Naive thymus-derived CD8-positive, alpha-beta T cell (primary cell): Measurements from ENCODE around the gene KLRB1. TPM values are rescaled to one million over a fixed set of nuclear protein-coding genes. Genes with fewer than 3 reads are reported as not detected.
"Not testable (repeated sequence)": the region's sequence is repeated elsewhere in the genome, so short reads cannot be mapped to it uniquely, and the experiment has no call there.

ENCODE experiments used
- ATAC-seq, 2 donors: fragments of 150-1000 bp; cut with Tn5 transposase in 1 of 2; sonication (Bioruptor Pico), chemical (Tn5 transposase) in 1 of 2; 1 replicate in 1 of 2; 2 replicates in 1 of 2; pipeline ENCODE4 v1.10.0; 2021; ENCODE audit warnings: mild to moderate bottlenecking in 2 of 2, moderate library complexity in 2 of 2
- POLR2A ChIA-PET: fragments of 350-600 bp; sonication (Branson Sonifier 250); formaldehyde crosslinking; loops from one replicate; lab custom pipeline; 2021; ENCODE audit warnings: antibody characterized with exemption; lab: Charles Lee
- DNase-seq, 10 donors: peaks; one replicate each; pipeline versions ENCODE4 v3.0.0 to v3.0.0-alpha.2; 2020 to 2022
- H3K27ac Mint-ChIP-seq, 10 donors: one replicate each; pipeline ENCODE4 v1.8.0; 2020 to 2022; ENCODE audit warnings: mild to moderate bottlenecking in 10 of 10, mixed read lengths in 10 of 10, moderate library complexity in 4 of 10, inconsistent platforms in 1 of 10
- H3K27me3 Mint-ChIP-seq, 5 donors: one replicate each; pipeline ENCODE4 v1.8.0; 2021 to 2022; ENCODE audit warnings: mixed read lengths in 5 of 5
- H3K36me3 Mint-ChIP-seq, 3 donors: one replicate each; pipeline ENCODE4 v1.8.0; 2020 to 2022; ENCODE audit warnings: mixed read lengths in 3 of 3, mild to moderate bottlenecking in 2 of 3, inconsistent platforms in 1 of 3
- H3K4me1 Mint-ChIP-seq, 4 donors: one replicate each; pipeline ENCODE4 v1.8.0; 2021 to 2022; ENCODE audit warnings: mixed read lengths in 4 of 4
- H3K4me3 Mint-ChIP-seq, 10 donors: one replicate each; pipeline ENCODE4 v1.8.0; 2020 to 2022; ENCODE audit warnings: mild to moderate bottlenecking in 10 of 10, mixed read lengths in 10 of 10, moderate library complexity in 6 of 10, inconsistent platforms in 1 of 10
- H3K9me3 Mint-ChIP-seq, 9 donors: one replicate each; pipeline ENCODE4 v1.8.0; 2020 to 2022; ENCODE audit warnings: mixed read lengths in 9 of 9, mild to moderate bottlenecking in 3 of 9, inconsistent platforms in 1 of 9, moderate library complexity in 1 of 9
- polyA plus RNA-seq, 3 donors: library from polyadenylated mRNA; unstranded; fragments of 300-500 nt; fragmentation: Illumina TruSeq; gene quantifications; one replicate each; pipeline ENCODE4 v1.2.3, GENCODE V29; 2021
- total RNA-seq, 8 experiments: library from RNA in 2 of 8; stranded (reverse) in 2 of 8; gene quantifications; one replicate each; pipeline ENCODE4 v1.2.3 and lab custom pipeline; 2021 to 2026

Gene KLRB1
- total and polyA plus RNA-seq, 5 experiments from 2014 or later: 0.58 to 41.2 (median 1.6) TPM

GRCh38 chr12:9590441-9590840 is 17.3 kb downstream of the KLRB1 start:
- ATAC-seq: no peak
- Mint-ChIP-seq H3K4me1 (no peaks in the 10 kb centered on the region), H3K9me3 (peaks cover 0 to 2% (median 0%) of the 10 kb centered on the region in 9 donors), H3K27ac (no peak overlapping the region), H3K4me3 (no peak overlapping the region), H3K27me3 (no peaks in the 10 kb centered on the region), H3K36me3 (no peaks in the 10 kb centered on the region)
- POLR2A ChIA-PET: no interaction called here
- no peak for DNase-seq

- H3K27me3 Mint-ChIP-seq: no peaks in the 10 kb centered on the region
- no peak overlapping the region for H3K27ac Mint-ChIP-seq
- peaks cover 0 to 2% (median 0%) of the 10 kb centered on the region in 9 donors for H3K9me3 Mint-ChIP-seq
- H3K36me3 Mint-ChIP-seq: no peaks in the 10 kb centered on the region
- H3K4me3 Mint-ChIP-seq: peak overlapping the region in 1 of 10 donors; percentile 56
- no peak for ATAC-seq
- no peak for DNase-seq
- POLR2A ChIA-PET: no interaction called here
- H3K4me1 Mint-ChIP-seq: no peaks in the 10 kb centered on the region
Observed at GRCh38 chr12:9588749-9589148, 19.0 kb downstream of the KLRB1 start.

- H3K4me1 Mint-ChIP-seq: peaks cover 0 to 2% (median 0%) of the 10 kb centered on the region in 4 donors
- POLR2A ChIA-PET: no interaction called here
Observed at GRCh38 chr12:9587987-9588600, 19.6 kb downstream of the KLRB1 start.

GRCh38 chr12:9577729-9578128 is 30.0 kb downstream of the KLRB1 start:
- H3K27me3 Mint-ChIP-seq, H3K9me3 Mint-ChIP-seq, POLR2A ChIA-PET, ATAC-seq, H3K4me3 Mint-ChIP-seq, H3K4me1 Mint-ChIP-seq, DNase-seq, H3K27ac Mint-ChIP-seq, H3K36me3 Mint-ChIP-seq: not testable (repeated sequence)

More at GRCh38 chr12:9587987-9588600, 19.6 kb downstream of the KLRB1 start:
- peaks cover 0 to 2% (median 0%) of the 10 kb centered on the region in 9 donors for H3K9me3 Mint-ChIP-seq
- no peak overlapping the region for H3K27ac Mint-ChIP-seq
- DNase-seq (no peak), ATAC-seq (no peak)
- no peaks in the 10 kb centered on the region for H3K27me3 Mint-ChIP-seq
- no peaks in the 10 kb centered on the region for H3K36me3 Mint-ChIP-seq
- H3K4me3 Mint-ChIP-seq: no peak overlapping the region

GRCh38 chr12:9567151-9567550 is 40.6 kb downstream of the KLRB1 start:
- DNase-seq, POLR2A ChIA-PET, H3K27me3 Mint-ChIP-seq, H3K9me3 Mint-ChIP-seq, H3K4me1 Mint-ChIP-seq, H3K27ac Mint-ChIP-seq, H3K4me3 Mint-ChIP-seq, ATAC-seq, H3K36me3 Mint-ChIP-seq: not testable (repeated sequence)

GRCh38 chr12:9566113-9566512 is 41.6 kb downstream of the KLRB1 start:
- DNase-seq, POLR2A ChIA-PET, H3K4me3 Mint-ChIP-seq, H3K27me3 Mint-ChIP-seq, H3K4me1 Mint-ChIP-seq, H3K27ac Mint-ChIP-seq, H3K36me3 Mint-ChIP-seq, H3K9me3 Mint-ChIP-seq, ATAC-seq: not testable (repeated sequence)

GRCh38 chr12:9564418-9564817 is 43.3 kb downstream of the KLRB1 start:
- H3K36me3 Mint-ChIP-seq, H3K27me3 Mint-ChIP-seq, H3K4me3 Mint-ChIP-seq, DNase-seq, ATAC-seq, H3K4me1 Mint-ChIP-seq, H3K27ac Mint-ChIP-seq, POLR2A ChIA-PET, H3K9me3 Mint-ChIP-seq: not testable (repeated sequence)

GRCh38 chr12:9562841-9563453 is 44.8 kb downstream of the KLRB1 start:
- H3K4me3 Mint-ChIP-seq, POLR2A ChIA-PET, H3K4me1 Mint-ChIP-seq, DNase-seq, H3K27ac Mint-ChIP-seq, H3K36me3 Mint-ChIP-seq, ATAC-seq, H3K27me3 Mint-ChIP-seq, H3K9me3 Mint-ChIP-seq: not testable (repeated sequence)

GRCh38 chr12:9545489-9545888 is 62.2 kb downstream of the KLRB1 start:
- H3K4me1 Mint-ChIP-seq, ATAC-seq, POLR2A ChIA-PET, DNase-seq, H3K4me3 Mint-ChIP-seq, H3K27ac Mint-ChIP-seq, H3K36me3 Mint-ChIP-seq, H3K27me3 Mint-ChIP-seq: not testable (repeated sequence)
- H3K9me3 Mint-ChIP-seq: peaks cover 0 to 11% (median 0%) of the 10 kb centered on the region in 9 donors

Other genes starting within 250 kb of the KLRB1 start
- 100 to 1,000 TPM; 433 to 438 TPM for gene CLEC2D, start 61.8 kb upstream of the KLRB1 start, total RNA-seq
- gene CLEC2D, start 61.8 kb upstream of the KLRB1 start, polyA plus RNA-seq: 100 to 1,000 TPM; 315 to 389 (median 329) TPM
- under 1 TPM; 0.52 to 0.96 TPM for gene CLECL1, start 125.2 kb upstream of the KLRB1 start, total RNA-seq
- gene CLECL1, start 125.2 kb upstream of the KLRB1 start, polyA plus RNA-seq: under 1 TPM in 1 of 3 donors, not detected in 2; 0.35 TPM
- gene CD69, start 153.0 kb upstream of the KLRB1 start, total RNA-seq: 10 to 100 TPM; 30.7 to 34.0 TPM
- 100 to 1,000 TPM in 1 of 3 donors, 10 to 100 TPM in 2; 73.5 to 248 (median 87.9) TPM for gene CD69, start 153.0 kb upstream of the KLRB1 start, polyA plus RNA-seq
- 1 to 10 TPM in 1 of 2 experiments, under 1 TPM in 1; 0.93 to 1.3 TPM for gene KLRF1, start 219.6 kb upstream of the KLRB1 start, total RNA-seq
- 10 to 100 TPM in 1 of 3 donors, under 1 TPM in 2; 0.83 to 83.4 (median 0.92) TPM for gene KLRF1, start 219.6 kb upstream of the KLRB1 start, polyA plus RNA-seq